H1 (cell line): ENCODE measurements around the gene NUDCD2. TPM values are rescaled to one million over a fixed set of nuclear protein-coding genes. Genes with fewer than 3 reads are reported as not detected.

Experiments used
- CTCF ChIA-PET: fragments of 300-600 bp; sonication (Branson Sonifier 250); formaldehyde crosslinking; loops from one replicate; lab custom pipeline; 2021; ENCODE audit not compliant: partially characterized antibody; lab: Charles Lee
- POLR2A ChIA-PET: fragments of 300-600 bp; sonication (Branson Sonifier 250); formaldehyde crosslinking; loops from one replicate; lab custom pipeline; 2021; ENCODE audit warnings: inconsistent platforms; ENCODE audit not compliant: partially characterized antibody; lab: Charles Lee
- DNase-seq, 2 experiments: peaks; one replicate each; pipeline versions ENCODE4 v3.0.0 to v3.0.0-alpha.2; 2010 to 2022; ENCODE audit warnings: low spot score in 2 of 2, low read depth in 1 of 2, mixed read lengths in 1 of 2
- FAIRE-seq: peaks from 2 replicates; lab custom pipeline; 2011; peaks lifted over from hg19 to GRCh38; lab: Jason Lieb, UNC
- H2AFZ ChIP-seq: 2 replicates; pipeline ENCODE4 v1.8.1; 2012; ENCODE audit warnings: low read length, inconsistent platforms
- H2AK5ac ChIP-seq: 2 replicates; pipeline ENCODE4 v1.6.1; 2013; ENCODE audit warnings: low read depth, low read length
- H2BK120ac ChIP-seq: replicated peaks from 2 replicates; pipeline ENCODE3; 2013; ENCODE audit warnings: low read depth, low read length, inconsistent platforms
- H2BK12ac ChIP-seq: 2 replicates; pipeline ENCODE4 v1.6.1; 2013; ENCODE audit warnings: low read depth, low read length
- H2BK15ac ChIP-seq: 2 replicates; pipeline ENCODE4 v1.6.1; 2013; ENCODE audit warnings: low read length
- H2BK20ac ChIP-seq: 2 replicates; pipeline ENCODE4 v1.6.1; 2013; ENCODE audit warnings: low read length
- H2BK5ac ChIP-seq: 2 replicates; pipeline ENCODE4 v1.6.1; 2013; ENCODE audit warnings: low read depth, low read length
- H3K14ac ChIP-seq: 2 replicates; pipeline ENCODE4 v1.6.1; 2013; ENCODE audit warnings: inconsistent platforms; ENCODE audit not compliant: insufficient read length
- H3K18ac ChIP-seq: 2 replicates; pipeline ENCODE4 v1.6.1; 2013; ENCODE audit warnings: low read length; ENCODE audit errors: extremely low read depth
- H3K23ac ChIP-seq: 2 replicates; pipeline ENCODE4 v1.6.1; 2013; ENCODE audit warnings: inconsistent platforms; ENCODE audit not compliant: insufficient read length
- H3K23me2 ChIP-seq: 2 replicates; pipeline ENCODE4 v1.6.1; 2013; ENCODE audit warnings: low read depth, low read length
- H3K27ac ChIP-seq: 2 replicates; pipeline ENCODE4 v1.6.1; 2011; ENCODE audit warnings: low read depth, low read length, inconsistent platforms
- H3K27me3 ChIP-seq, 4 experiments: replicated peaks in 1 of 4; 1 replicate in 1 of 4; 2 replicates in 3 of 4; pipeline versions ENCODE4 v1.6.1 to v1.8.1; 2011 to 2013; ENCODE audit warnings: low read length in 3 of 4, mild to moderate bottlenecking in 3 of 4, inconsistent platforms in 2 of 4, mixed read lengths in 2 of 4, moderate library complexity in 1 of 4; ENCODE audit not compliant: control insufficient read depth in 3 of 4, insufficient read depth in 3 of 4; ENCODE audit errors: extremely low read depth in 1 of 4
- H3K36me3 ChIP-seq, 4 experiments: 2 replicates each; pipeline versions ENCODE4 v1.6.1 to v1.8.1; 2011 to 2013; ENCODE audit warnings: mild to moderate bottlenecking in 4 of 4, low read length in 3 of 4, moderate library complexity in 2 of 4, control low read depth in 1 of 4, inconsistent platforms in 1 of 4; ENCODE audit not compliant: insufficient read depth in 4 of 4, control insufficient read depth in 2 of 4
- H3K4ac ChIP-seq: replicated peaks from 2 replicates; pipeline ENCODE3; 2013; ENCODE audit warnings: low read length, low read depth, mixed read lengths, inconsistent platforms; ENCODE audit not compliant: insufficient read length
- H3K4me1 ChIP-seq, 4 experiments: replicated peaks in 1 of 4; 1 replicate in 1 of 4; 2 replicates in 3 of 4; pipeline versions ENCODE4 v1.6.1 to v1.8.1; 2011 to 2013; ENCODE audit warnings: low read length in 3 of 4, inconsistent platforms in 2 of 4, mixed read lengths in 1 of 4; ENCODE audit not compliant: insufficient read depth in 4 of 4, control insufficient read depth in 3 of 4
- H3K4me2 ChIP-seq, 2 experiments: 2 replicates each; pipeline versions ENCODE4 v1.6.1 to v1.8.1; 2011 to 2013; ENCODE audit warnings: low read depth in 2 of 2, low read length in 2 of 2, control low read depth in 1 of 2, inconsistent platforms in 1 of 2, mild to moderate bottlenecking in 1 of 2; ENCODE audit not compliant: insufficient read depth in 1 of 2
- H3K4me3 ChIP-seq, 4 experiments: fragments of 200-600, 300-600 bp in 1 of 4; sonication (generic), shearing (Covaris generic), sonication (Bioruptor Twin) in 1 of 4; 2 replicates each; pipeline versions ENCODE4 v1.5.1 to v1.8.1; 2011 to 2016; ENCODE audit warnings: low read length in 4 of 4, low read depth in 3 of 4, control low read depth in 2 of 4, inconsistent platforms in 2 of 4, mild to moderate bottlenecking in 2 of 4, mixed read lengths in 1 of 4, moderate library complexity in 1 of 4; ENCODE audit not compliant: insufficient read depth in 2 of 4; ENCODE audit errors: extremely low read depth in 1 of 4
- H3K56ac ChIP-seq: replicated peaks from 2 replicates; pipeline ENCODE3; 2013; ENCODE audit warnings: low read depth, mild to moderate bottlenecking, mixed read lengths, low read length, inconsistent platforms; ENCODE audit not compliant: insufficient read length
- H3K79me1 ChIP-seq: 2 replicates; pipeline ENCODE4 v1.6.1; 2013; ENCODE audit warnings: low read depth, low read length, control low read depth
- H3K79me2 ChIP-seq, 2 experiments: 2 replicates each; pipeline versions ENCODE4 v1.6.1 to v1.8.1; 2012 to 2013; ENCODE audit warnings: low read length in 2 of 2, mild to moderate bottlenecking in 2 of 2, inconsistent platforms in 1 of 2; ENCODE audit not compliant: insufficient read depth in 2 of 2, control insufficient read depth in 1 of 2
- H3K9ac ChIP-seq, 4 experiments: replicated peaks in 1 of 4; 1 replicate in 1 of 4; 2 replicates in 3 of 4; pipeline versions ENCODE4 v1.6.1 to v1.8.1; 2011 to 2013; ENCODE audit warnings: low read depth in 3 of 4, low read length in 3 of 4, control low read depth in 2 of 4, mild to moderate bottlenecking in 2 of 4, moderate library complexity in 2 of 4, inconsistent platforms in 1 of 4; ENCODE audit errors: extremely low read depth in 1 of 4
- H3K9me3 ChIP-seq, 2 experiments: 2 replicates each; pipeline versions ENCODE4 v1.6.1 to v1.8.1; 2012 to 2013; ENCODE audit warnings: mild to moderate bottlenecking in 2 of 2, moderate library complexity in 2 of 2, control low read depth in 1 of 2, inconsistent platforms in 1 of 2, low read depth in 1 of 2, low read length in 1 of 2, mixed read lengths in 1 of 2; ENCODE audit not compliant: insufficient read depth in 2 of 2
- H4K20me1 ChIP-seq, 2 experiments: replicated peaks in 1 of 2; 2 replicates each; pipeline versions ENCODE3 to v1.8.1; 2011 to 2013; ENCODE audit warnings: inconsistent platforms in 2 of 2, low read length in 2 of 2, mild to moderate bottlenecking in 1 of 2; ENCODE audit not compliant: insufficient read depth in 2 of 2, control insufficient read depth in 1 of 2
- H4K5ac ChIP-seq: 2 replicates; pipeline ENCODE4 v1.6.1; 2013; ENCODE audit warnings: low read length, low read depth, mixed read lengths, inconsistent platforms; ENCODE audit not compliant: insufficient read length
- H4K8ac ChIP-seq: 2 replicates; pipeline ENCODE4 v1.8.0; 2013; ENCODE audit warnings: mild to moderate bottlenecking, moderate library complexity, low read length, inconsistent platforms; ENCODE audit not compliant: insufficient read depth; ENCODE audit errors: extremely low read depth
- H4K91ac ChIP-seq: replicated peaks from 2 replicates; pipeline ENCODE3; 2013; ENCODE audit warnings: low read length, mixed read lengths, inconsistent platforms; ENCODE audit not compliant: insufficient read length
- CTBP2 ChIP-seq: IDR thresholded peaks from 2 replicates; pipeline ENCODE4 v1.7.0; 2011; ENCODE audit warnings: borderline replicate concordance, mild to moderate bottlenecking, moderate library complexity, mixed read lengths, low read length; ENCODE audit not compliant: insufficient read depth, insufficient read length
- POLR2AphosphoS5 ChIP-seq: IDR thresholded peaks from 2 replicates; pipeline ENCODE4 v1.6.1; 2011; ENCODE audit warnings: low read depth, low read length
- polyA plus RNA-seq, 7 experiments: library from polyadenylated mRNA; depleted of rRNA in 3 of 7; stranded (reverse) in 5 of 7; unstranded in 2 of 7; fragments of >200 nt in 5 of 7; fragments of 200-250 nt in 2 of 7; gene quantifications; 1 replicate in 5 of 7; 2 replicates in 1 of 7; 4 replicates in 1 of 7; pipeline versions ENCODE4 v1.2.1 to v1.2.3, GENCODE V29; 2011 to 2013; ENCODE audit warnings: missing spikeins in 2 of 7, mixed read lengths in 2 of 7
- total RNA-seq: library from RNA; stranded (reverse); fragmentation: NEBNext Ultra II Directional; extraction: Animal tissue kit (Norgen Biotek cat#: 25700); gene quantifications from 2 replicates; pipeline ENCODE4 v1.2.1, GENCODE V29; 2021

Gene NUDCD2
- total and polyA plus RNA-seq, 2 of the 8 experiments (the other 6 are each of a cell fraction or from before 2014, with no cell fraction given) = 12.2 to 59.5 TPM

DNA sequence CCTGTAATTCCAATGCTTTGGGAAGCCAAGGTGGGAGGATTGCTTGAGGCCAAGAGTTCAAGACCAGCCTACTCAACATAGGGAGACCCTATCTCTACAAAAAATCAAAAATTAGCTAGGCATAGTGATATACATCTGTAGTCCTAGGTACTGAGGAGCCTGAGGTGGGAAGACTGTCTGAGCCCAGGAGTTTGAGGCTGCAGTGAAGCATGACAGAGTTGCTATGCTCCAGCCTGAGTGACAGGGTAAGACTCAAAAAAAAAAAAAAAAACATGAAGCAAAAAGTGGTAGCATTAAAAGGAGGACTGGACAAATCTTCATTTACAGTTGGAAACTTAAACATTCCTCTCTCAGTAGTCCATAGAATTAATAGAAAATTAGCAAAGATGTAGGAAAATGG, 12.7 kb downstream of the NUDCD2 start:
- Histone ChIP-seq H4K20me1 (peaks cover 0 to 5% of the 10 kb centered on the region in 2 experiments), H4K5ac (no peak overlapping the region), H3K79me2 (0 out of 4 replicates have a peak, but pooled peaks cover 0 to 4% of the 10 kb centered on the region in 2 experiments), H4K8ac (no peak overlapping the region), H3K4ac (no peak overlapping the region), H3K9me3 (no peaks in the 10 kb centered on the region), H3K18ac (no peak overlapping the region), H3K36me3 (peaks cover 6 to 82% (median 47%) of the 10 kb centered on the region in 4 experiments), H2BK5ac (no peak overlapping the region), H3K9ac (no peak overlapping the region), H3K23ac (no peak overlapping the region), H3K4me3 (no peak overlapping the region), H2AFZ (no peak overlapping the region), H3K14ac (no peak overlapping the region), H2BK20ac (no peak overlapping the region), H3K79me1 (no peaks in the 10 kb centered on the region), H3K23me2 (no peaks in the 10 kb centered on the region), H4K91ac (no peak overlapping the region), H2BK12ac (no peak overlapping the region), H3K27me3 (no peaks in the 10 kb centered on the region), H3K4me2 (no peak overlapping the region), H3K4me1 (no peaks in the 10 kb centered on the region), H2BK120ac (no peak overlapping the region), H3K56ac (no peak overlapping the region), H2BK15ac (no peak overlapping the region), H2AK5ac (no peak overlapping the region), H3K27ac (no peak overlapping the region)
- POLR2A ChIA-PET = interaction anchor here (1.0 to 5.0 kb wide), 2 partner anchors 10 to 13 kb away, joined by 3 to 61 read pairs; partner anchors contain the start of genes HMMR and NUDCD2
- DNase-seq = no peak
- peak; percentile 65; the same call in 1 of the 2 replicates for TF ChIP-seq POLR2AphosphoS5
- no peak for TF ChIP-seq CTBP2
- no peak for FAIRE-seq
- CTCF ChIA-PET = interaction anchor here (1.1 to 1.2 kb wide), 2 partner anchors 11 to 13 kb away, joined by 3 read pairs; partner anchors contain the start of genes HMMR and NUDCD2
